ENCODE results near the gene FIGN.
A peak's percentile ranks its signal among the peaks of the same experiment; 100 is the strongest.

Gene FIGN, protein sequence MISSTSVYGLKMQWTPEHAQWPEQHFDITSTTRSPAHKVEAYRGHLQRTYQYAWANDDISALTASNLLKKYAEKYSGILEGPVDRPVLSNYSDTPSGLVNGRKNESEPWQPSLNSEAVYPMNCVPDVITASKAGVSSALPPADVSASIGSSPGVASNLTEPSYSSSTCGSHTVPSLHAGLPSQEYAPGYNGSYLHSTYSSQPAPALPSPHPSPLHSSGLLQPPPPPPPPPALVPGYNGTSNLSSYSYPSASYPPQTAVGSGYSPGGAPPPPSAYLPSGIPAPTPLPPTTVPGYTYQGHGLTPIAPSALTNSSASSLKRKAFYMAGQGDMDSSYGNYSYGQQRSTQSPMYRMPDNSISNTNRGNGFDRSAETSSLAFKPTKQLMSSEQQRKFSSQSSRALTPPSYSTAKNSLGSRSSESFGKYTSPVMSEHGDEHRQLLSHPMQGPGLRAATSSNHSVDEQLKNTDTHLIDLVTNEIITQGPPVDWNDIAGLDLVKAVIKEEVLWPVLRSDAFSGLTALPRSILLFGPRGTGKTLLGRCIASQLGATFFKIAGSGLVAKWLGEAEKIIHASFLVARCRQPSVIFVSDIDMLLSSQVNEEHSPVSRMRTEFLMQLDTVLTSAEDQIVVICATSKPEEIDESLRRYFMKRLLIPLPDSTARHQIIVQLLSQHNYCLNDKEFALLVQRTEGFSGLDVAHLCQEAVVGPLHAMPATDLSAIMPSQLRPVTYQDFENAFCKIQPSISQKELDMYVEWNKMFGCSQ

DNA sequence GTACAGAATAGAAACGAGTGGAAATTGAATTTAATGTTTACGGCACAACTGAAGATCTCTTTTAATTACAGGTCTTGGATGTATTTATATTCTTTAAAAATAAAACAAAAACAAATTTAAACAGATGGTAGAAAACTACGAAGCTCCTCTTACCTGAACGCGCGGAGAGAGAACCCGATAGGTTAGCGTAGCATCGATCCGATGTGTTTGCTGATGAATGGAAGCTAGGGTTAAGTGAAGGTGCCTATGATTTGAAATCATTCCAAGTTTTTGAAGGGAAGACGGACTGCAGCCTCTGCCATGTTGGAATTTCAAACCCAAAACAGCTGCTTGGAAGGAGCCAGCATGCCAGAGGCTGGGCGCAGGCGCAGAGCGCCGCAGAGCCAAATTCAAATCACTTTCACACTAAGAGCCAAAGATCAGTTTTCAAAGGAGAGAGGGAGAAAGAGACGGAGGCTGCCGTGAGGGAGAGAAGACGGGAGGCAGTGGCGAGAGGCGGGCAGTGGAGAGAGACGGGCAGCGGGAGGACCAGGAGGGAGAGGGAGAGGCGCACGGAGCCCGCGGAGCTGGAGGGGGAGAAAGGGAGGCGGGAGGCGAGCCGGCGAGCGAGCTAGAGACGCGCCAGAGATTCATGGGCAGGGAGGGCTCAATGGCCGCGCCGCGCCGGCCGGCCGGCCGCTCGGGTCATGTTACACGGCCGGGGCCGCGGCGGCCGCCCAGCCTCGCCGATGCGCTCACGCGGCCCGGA is at the start of gene FIGN:
TSS of gene FIGN (minus strand) at position 324 of the 748 bp plus-strand sequence. CDS start 1,081 bp downstream, outside the sequence.
- DNase-seq (ENCODE audit: low spot score), result peak; percentile 91

DNA sequence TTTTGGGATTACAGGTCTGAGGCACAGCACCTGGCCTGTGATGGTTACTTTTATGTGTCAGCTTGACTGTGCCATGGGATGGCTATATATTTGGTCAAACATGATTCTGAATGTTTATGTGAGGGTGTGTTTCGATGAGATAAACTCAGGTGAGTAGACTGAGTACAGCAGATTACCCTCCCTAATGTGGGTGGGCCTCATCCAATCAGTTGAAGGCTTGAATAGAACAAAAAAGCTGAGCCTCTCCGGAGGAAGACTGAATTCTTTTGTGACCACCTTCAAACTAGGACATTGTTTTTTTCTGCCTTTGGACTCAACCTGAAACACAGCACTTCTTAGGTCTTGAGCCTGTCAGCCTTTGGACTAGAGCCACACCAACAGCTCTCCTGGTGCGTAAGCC is 49.4 kb upstream of the FIGN start:
- no peak for DNase-seq (ENCODE audit: low spot score)

DNA sequence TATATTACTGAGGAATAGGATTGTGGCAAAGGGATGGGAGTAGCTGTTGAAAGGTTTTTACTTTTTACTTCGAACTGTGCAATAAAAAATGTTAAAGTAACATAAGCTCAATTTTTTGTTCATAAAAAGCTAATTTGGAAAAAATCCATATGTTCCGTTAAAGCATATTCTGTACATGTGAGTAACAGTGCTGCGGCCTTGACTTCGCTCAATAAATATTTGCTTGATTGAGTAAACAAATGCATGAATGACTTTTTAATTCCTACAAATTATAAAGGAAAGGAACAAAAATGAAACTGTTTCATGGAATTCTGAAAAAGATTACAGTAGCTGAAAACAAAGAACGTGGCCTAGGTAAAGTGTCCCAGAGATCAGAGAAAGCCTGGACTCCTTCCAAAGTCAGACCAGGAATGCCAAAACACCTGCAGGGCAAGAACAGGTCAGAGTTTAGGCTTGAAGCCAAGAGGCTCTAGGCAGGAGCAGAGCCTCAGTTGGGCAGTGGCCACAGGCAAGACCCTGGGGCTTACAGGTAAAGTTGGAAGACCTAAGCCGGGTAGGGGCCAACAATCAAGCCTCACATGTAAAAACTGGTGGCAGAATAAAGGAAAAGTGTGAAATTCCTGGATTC is 44.3 kb upstream of the FIGN start:
- no peak for DNase-seq (ENCODE audit: low spot score)

DNA sequence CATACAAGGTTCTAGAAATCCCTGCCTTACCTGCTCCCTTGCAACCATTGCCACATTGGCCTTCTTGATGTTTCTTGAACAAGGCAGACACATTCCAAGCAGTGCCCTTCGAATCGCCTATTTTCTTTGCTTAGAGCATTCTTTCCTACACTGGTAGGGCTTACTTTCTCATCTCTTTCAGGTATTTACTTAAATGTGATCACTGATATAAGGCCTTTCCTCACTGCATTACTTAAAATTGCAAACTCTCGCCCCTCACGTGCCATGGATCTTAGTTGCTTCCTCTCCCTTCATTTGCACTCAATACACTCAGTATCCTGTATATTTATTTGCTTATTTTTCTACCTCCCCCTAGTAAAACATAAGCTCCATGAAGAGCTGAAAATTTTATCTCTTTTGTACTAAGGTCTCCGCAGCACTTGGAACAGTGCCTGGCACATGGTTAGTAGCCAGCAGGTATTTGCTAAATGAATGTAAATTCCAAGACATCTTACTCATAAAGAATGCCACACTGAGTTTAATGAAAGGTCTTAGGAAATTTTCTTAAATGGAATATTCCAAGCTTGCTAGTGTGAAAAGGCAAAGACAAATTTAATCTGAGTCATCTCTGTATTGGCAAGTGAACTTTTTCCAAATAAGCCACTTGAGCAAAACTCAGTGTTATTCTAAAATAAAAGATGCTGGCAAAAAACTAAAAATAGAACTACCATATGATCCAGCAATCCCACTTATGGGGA is 42.4 kb upstream of the FIGN start:
- peak; percentile 40 for DNase-seq (ENCODE audit: low spot score)

DNA sequence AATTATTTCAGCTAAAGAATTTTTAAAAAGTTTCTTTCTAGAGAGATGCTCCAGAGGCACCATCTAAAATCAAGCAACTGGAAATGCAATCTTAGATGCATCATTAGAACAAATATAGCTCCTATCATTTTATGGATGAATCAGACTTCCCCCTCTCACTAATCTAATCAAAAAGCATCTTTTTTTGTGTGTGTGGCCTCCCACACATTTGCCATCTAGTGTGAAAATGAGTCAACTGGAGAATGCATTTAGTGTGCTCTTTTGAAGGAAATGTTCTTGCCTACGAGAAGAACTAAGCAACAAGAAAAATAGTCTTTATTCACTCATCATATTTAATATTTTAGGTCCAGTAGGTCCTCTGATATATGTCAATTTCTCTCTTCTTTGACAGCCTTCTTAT is 39.5 kb upstream of the FIGN start:
- no peak for DNase-seq (ENCODE audit: low spot score)

DNA sequence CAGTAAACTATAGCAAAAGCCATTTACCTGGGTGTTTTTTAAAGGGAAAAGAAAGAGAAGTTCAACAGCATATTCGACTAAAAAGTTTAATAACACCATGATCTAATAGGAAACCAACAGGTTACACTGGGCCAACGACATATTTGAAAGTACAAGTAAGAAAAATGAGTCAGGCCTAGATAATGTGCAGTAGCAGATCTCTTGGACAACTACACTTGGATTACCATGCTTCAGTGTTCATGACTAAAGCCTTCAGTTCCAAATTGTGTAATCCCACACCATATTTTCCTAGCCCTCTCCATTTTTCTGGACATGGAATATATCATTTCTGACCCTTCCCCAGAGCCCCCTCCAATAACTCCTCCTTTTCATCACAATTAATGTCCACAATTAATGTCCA is 39.1 kb upstream of the FIGN start:
- DNase-seq (ENCODE audit: low spot score), result peak; percentile 81

DNA sequence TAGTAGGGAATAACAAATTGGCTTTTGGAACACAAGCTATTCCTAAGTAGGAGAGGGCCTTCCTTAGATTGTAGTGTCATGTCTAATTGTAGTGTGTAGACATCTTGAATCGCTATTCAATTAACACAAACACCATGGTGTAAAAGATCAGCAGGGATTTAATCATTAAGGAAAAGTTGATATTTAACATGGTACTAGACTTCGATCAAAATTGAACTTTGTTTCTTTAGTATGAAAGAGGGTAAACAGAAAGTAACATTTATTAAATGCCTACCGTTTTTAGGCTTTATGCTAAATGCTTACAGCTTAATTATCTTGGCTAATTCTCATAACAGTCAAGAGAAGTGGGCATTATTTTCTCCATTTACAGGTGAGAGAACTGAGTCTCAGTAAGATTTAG is 37.5 kb upstream of the FIGN start:
- no peak for DNase-seq (ENCODE audit: low spot score)

DNA sequence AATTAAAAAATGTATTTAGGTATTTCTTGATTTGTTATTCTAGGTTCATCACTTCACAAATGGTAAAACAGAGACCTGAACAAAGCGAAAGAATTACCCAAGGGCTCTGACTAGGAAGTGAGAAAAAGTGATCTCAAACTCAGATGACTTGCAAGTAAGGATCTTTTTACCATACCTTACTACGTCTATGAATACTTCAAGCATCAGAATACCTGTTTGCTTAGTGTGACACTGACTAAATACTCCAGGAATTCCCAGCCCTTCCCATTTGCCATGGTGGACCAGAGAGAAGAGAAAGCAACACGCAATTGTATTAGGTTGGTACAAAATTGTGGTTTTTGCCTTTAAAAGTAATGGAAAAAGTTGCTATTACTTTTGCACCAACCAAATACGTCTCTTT is 35.8 kb upstream of the FIGN start:
- DNase-seq (ENCODE audit: low spot score), result no peak

DNA sequence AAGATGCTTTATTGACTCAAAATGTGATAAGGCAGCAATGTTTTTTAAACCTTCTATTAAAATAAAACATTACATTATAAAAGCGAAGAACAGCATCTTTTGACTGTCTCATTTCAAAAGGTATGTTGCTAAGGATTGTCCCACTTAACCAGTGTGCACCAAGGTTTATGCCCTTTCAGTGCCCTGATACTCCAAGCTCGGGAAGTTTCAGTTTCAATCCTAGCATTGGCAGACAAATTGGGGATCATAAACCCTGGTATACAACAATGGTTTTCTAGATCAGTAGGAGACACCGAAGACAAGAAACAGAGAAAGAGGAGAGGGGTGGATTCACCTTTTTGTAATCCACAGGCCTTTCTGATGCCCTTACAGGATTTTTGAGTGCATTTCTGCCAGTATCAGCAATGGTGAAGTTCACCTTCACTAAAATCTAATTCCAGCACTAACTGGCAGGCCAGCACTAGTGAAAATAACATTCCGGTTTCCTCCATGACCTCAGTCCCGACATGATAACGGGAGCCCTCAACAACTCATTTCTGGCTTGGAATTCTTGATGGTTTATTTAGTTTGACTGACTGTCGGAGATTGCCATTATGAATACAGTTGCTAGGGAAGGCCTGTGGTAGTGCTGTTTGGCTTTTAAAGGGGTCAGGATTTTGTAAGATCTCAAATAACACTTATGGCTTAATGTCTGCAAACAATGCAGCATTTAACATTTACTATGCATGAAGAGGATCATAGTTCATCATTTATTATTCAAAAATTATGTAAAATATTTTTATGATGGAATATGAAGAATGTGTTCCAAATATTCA is 33.3 kb upstream of the FIGN start:
- DNase-seq (ENCODE audit: low spot score), result no peak

DNA sequence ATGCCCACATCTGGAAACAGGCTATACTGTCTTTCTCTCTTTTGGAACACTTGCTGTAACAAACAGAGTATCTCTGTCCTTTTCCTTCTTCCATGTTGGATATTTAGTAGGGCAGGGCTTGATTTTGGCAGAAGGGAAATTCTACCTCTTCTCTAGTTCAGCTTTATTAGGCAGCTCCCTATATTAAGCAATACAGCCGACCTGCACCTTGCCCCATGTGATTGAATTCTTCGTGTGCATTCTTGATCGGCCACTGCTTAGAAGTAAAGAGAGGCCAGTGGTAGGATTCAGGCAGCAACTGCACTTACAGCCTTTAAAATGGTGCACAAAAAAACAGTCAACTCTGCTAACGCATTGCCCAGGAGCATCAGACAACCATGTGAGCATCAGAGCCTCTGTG is 31.3 kb upstream of the FIGN start:
- DNase-seq (ENCODE audit: low spot score), result no peak

DNA sequence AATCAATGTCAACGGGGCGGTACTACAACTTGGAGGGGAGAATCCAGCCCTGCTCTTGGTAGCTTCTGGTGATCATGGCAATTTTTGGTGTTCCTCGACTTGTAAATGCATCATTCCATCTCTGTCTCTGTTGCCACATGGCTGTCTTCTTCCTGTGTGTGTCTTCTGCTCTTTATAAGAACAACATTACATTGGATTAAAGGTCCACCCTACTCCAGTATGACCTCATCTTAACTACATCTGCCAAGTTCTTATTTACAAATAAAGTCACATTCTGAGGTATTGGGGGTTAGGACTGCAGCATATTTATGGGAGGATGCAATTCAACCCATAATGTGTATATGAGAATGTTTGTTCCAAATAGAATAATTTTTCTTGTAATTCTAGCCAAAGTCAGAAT is 28.8 kb upstream of the FIGN start:
- no peak for DNase-seq (ENCODE audit: low spot score)

DNA sequence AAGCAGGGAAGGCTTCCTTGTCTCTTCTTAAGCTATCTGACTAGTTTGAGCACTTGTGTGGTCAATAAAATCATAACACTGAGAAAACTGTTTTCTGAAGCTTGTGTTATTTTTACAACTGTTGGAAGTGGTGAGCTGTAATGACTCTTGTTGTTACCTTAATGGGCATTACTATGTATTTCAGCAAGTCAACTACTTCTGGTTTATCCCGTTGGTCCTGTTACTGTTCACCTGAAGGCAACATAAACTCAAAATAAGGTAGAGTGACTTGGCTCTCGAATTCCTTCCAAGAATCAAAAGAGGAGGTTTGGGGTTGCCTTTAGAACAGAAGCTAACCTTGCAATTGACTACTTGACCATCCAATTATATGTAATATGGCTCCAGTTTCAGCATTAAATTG is 23.2 kb upstream of the FIGN start:
- DNase-seq (ENCODE audit: low spot score), result no peak

DNA sequence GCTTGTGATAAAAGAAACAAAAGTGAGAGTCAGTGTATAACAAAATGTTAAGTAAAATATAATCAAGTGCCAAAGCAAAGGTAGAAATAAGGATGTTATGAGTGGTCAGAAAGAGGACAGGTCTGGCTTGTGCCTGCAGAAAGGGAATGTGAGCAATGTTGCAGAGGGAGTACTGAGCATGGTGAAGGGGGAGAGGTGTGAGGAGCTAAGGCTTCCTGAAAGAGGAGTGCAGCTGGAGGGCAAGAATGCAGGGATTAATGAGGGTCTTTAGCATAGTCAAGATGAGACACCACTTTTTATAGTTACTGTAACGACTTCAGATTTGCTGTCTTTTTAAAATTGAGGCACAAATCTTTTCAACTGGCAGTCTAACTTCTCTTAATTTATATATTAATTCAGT is 22.0 kb upstream of the FIGN start:
- no peak for DNase-seq (ENCODE audit: low spot score)

DNA sequence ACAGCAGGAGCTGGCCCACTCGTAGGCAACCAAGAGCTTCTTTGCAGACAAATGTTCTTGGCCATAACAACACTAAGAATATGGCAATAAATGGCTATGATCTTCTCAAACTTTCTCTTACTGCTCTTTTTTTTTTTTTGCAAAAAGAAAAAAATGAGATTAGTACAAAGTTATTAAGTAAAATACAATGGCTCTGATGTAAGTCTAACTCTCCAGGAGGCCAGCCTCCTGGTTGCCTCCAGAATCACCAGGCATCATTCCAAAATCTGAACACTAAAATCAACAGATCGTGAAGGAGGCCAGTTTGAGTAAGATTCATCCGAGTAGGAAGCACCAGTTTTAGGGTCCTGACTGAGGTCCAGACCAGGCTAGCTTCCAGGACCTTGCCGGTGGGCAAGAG is 20.8 kb upstream of the FIGN start:
- no peak for DNase-seq (ENCODE audit: low spot score)

DNA sequence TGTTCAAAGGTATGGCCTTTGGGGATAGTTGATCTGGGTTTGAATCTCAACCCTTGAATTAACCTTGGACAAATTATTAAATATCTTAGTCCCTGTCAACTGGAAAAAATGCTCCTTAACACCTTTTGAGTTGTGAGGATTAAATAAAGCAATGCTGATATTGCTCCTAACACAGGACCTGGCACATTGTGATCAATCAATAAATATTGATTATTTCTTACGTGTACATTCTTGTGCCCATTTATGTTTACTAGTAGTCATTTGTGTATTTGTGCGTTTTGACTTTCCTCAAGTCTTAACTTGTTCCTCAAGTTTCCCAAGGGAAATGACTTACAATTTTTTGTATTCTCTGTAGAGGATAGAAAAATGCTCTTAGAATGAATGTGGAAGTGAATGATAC is 19.6 kb upstream of the FIGN start:
- DNase-seq (ENCODE audit: low spot score), result no peak

DNA sequence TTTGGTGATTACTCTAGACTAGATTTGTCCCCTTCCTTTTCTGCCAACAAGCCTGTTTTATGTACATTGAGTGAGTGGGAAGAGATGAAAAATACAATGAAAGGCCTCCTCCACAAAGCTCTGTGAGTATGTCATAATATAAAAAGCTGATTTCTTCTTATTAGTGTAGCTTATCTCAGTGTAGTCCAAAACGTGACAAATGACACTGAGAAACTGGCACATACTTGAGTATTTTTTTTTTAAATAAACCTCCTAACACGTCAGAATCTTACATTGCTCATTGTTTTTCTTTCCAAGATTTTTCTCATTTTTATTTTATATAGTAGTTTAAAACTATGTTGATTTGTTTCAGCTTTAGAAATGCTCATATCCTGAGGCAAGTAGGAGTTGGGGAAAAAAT is 17.9 kb upstream of the FIGN start:
- DNase-seq (ENCODE audit: low spot score), result no peak

DNA sequence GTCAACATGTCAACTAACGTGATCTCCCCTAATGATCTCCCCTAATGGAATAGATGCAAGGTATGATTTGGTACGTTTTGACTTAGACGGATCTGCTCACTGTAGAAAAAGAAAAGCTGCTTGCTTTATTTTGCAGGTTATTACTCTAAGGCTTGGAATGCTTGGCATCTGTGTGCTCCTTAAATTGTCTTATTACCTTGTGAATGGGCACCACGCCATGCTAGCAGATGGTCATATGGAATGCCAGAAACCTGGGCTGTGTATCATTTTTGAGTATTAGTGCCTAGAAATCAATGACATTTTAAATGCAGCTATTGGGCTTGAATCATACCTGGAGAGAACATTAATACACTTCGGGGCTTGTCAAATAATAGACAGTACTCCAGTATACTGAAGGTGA is 16.5 kb upstream of the FIGN start:
- no peak for DNase-seq (ENCODE audit: low spot score)

DNA sequence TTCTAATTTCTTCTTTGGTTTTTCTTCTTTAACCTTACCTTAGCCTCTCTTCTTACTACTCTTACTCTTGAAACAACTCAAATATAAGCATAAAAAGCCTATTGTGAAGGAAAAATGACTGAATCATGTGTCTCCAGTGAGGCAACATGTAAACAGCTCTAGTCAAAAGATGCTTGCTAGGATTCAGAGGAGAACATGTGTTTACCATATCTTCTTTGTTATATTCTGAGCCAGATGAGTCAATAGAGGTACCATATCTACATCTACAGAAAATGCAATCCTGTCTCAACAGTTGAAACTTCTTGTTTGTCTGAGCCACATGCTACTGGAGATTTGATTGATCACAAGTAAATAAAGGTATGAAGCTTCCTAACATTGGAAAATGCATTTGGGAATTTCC is 15.9 kb upstream of the FIGN start:
- DNase-seq (ENCODE audit: low spot score), result no peak

DNA sequence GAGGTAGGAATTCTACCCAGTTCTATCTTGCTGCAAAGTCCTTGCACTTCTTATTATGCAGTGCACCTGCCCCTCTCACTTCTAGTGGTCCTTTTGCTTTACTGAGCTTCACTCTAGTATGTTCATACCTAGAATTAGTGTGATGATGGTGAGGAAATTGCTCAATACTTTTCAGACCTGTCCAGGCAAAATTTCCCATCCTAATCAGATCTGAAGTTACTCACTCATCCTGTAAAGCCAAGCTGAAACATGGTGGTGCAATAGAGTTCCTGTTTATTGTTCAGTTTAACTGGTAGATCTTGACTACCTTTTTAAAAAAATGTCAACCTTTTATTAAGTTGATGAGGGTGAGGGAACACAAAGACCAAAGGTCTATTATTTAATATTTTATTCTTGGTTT is 12.6 kb upstream of the FIGN start:
- no peak for DNase-seq (ENCODE audit: low spot score)

DNA sequence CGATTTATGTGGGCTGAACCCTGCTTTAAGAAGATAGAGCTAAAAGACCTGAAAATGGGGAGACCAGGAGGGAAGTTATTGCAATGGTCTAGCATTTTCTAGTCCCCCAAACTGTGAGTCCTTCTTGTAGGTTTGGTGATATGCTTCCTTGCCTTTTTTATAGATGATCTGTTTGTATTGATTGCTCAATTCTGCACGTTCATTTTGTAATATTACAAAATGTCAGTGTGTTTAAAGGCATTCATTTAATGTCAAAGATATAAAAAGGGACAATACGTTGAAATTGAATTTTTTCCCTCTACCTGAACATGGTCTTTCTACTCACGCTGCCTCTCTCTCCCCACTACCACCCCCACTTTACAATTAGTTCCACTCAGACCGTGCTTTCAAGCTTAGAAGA is 5.6 kb upstream of the FIGN start:
- DNase-seq (ENCODE audit: low spot score), result no peak

DNA sequence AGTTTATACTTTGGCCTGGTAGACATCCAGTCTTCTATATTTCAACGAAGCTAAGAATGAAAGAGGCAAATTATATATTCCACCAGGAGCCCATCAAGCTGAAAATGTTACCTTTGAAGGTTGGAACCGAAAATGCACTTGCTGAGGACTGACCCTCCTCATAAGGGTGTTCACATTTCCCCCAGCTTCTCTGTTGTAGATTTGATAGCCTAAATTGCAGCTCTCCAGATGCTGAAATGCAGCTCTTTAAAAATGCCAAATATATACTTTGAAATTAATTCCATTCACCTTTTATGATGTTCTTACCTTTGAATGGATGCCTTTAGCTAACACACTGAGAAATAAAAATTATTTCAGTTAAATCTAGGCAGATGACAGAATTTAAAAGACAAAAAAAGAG is 1.8 kb upstream of the FIGN start:
- DNase-seq (ENCODE audit: low spot score), result no peak
